Measurements from ENCODE around the gene MAEA.
"Not testable (repeated sequence)": the region's sequence is repeated elsewhere in the genome, so short reads cannot be mapped to it uniquely, and the experiment has no call there.

MAEA gene

DNA sequence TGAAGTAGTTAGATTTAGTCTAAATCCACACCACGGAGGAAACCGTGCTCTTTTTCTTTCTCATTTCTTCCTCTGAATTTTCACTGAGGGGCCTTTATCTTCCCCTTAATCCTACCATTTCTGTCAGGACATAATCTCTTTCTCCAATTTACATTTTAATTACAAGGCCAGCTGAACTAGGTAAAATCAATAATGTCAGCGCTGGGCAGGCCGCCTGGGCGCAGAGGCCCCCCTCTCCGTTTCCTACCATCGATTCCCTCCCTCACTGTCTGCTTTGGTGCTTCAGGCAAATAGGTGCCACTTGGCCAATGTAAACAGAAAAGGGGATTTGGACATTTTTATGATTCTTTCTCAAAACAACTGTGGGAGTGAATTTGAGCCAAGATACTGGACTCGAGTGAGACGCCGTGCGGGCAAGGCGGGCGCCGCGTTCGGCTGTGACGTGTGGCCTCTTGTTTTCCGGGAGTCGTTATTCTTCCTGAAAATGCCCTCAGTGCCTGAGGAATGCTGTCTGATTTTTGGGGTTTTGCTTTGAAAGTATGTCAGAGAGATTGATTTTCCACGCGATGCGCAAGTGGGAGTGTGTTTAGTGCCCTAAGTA is 79.9 kb downstream of the MAEA start:
- no peak for DNase-seq

DNA sequence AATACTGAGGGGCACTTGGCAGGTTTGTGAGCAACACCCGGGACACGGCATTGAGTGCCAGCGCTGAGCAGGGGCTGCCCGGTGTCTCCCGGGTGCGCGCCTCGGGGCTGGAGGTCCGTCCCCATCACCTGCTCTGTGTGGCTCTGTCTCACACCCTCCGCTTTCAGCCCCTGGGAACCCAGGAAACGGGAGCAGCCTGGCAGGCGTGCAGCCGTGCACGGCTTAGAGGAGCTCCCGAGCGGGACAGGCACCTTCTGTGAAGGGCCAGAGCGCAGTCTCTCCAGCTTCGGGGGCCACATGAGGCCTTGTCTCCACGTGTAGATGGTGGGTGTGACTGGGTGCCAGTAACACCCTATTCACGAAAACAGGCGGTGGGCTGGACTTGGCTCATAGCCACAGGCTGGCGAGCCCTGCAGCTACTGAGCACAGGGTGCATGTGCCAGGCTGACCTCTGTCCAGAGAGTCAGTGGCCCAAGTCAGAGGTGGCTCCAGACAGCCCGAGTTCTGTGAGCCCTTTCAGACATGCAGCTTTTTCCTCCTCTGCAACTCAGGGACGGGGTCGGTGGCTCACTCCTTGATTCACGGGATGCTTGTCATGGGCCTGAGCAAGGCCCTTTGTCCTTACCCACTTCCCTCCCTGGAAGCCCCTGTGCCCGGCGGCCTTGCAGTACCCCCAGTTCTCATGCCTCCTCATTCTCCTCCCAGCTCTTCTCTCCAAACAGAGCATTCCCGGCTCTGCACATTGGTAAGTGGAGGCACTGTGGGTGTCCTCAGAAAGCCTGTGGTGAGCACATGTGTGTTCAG is 80.8 kb downstream of the MAEA start:
- DNase-seq = no peak

DNA sequence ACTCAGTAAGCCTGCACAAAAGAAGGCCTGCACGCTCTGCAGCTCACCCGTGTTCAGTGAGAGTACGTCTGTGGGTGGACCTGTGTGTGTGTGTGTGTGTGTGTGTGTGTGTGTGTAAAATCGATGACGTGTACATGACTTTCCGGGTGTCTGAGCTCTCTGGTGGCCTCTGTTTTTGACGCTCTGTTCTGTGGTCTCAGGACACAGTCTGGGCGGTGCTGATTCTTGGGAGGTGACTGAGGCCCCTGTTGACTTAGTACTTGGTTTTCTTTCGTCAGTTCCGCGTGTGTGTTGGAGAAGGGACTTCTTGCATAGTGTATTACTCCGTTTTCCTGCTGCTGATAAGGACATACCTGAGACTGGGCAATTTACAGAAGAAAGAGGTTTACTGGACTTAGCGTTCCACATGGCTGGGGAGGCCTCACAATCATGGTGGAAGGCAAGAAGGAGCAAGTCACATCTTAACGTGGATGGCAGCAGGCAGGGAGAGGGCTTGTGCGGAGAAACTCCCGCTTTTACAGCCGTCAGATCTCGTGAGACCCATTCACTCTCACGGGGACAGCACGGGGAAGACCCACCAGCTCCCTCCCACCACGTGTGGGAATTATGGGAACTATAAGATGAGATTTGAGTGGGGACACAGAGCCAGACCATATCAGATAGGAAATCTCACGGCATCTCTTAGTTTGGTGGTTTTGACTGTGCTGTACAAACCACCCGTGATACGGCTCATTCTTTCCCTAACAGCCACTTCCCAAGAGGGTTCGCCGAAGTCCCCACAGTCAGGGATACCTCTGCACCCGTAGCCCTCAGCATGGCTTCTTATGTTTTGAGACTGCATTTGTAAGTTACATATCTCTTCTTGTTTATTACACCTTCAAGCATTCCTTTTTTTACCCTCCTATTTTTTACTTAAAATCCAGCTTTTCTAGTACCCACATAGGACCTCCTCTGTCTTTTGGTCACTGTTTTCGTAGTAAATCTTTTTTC is 81.8 kb downstream of the MAEA start:
- DNase-seq = no peak

DNA sequence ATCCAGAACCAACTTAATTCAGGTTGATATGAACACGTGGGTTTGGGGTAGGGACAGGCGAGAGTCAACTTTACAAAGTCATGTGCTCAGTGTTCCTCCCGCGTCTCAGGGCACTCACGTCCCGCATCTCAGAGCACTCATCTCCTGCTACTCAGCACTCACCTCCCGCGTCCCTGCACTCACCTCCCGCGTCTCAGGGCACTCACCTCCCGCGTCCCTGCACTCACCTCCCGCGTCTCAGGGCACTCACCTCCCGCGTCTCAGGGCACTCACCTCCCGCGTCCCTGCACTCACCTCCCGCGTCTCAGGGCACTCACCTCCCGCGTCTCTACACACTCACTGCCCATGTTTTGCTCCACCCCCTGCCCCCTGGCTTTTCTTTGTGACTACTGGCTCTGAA is 82.9 kb downstream of the MAEA start:
- DNase-seq = not testable (repeated sequence)

DNA sequence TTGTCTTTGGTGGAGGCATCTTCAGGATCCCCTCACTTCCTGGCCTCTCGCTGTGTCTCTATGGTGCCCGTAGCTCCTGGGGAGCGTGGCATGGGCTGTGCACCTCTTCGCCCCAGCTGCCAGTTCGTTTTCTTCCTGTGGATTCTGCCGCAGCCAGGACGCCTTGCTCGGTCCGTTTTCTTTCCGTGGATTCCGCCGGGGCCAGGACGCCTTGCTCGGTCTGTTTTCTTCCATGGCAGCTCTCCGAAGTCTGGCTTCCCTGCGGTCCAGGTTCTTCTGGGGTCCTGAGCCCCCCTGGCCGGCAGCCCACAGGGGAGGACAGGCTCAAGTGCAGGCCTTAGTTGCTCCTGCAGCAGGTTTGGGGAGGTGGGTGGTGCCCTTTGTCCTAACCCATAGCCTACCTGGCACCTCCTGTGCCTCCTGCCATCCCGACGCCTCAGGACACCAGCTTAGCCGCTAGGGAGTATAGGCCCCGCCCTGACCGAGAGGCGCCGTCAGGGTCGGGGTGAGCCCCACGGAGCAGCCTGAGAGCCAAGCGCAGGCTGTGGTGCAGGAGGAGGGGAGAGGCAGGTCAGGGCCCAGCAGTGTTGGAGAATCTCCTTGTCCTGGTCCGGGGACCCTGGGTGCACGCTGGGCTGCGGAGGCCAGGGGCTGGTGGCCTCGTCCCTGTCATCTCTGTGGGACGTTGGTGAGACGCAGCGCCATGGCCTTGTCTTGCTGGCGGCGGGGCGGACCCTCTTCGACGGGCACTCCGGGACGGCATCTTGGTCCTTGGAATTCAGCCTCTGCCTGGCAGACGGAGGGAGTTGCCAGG is 84.4 kb downstream of the MAEA start:
- no peak for DNase-seq

DNA sequence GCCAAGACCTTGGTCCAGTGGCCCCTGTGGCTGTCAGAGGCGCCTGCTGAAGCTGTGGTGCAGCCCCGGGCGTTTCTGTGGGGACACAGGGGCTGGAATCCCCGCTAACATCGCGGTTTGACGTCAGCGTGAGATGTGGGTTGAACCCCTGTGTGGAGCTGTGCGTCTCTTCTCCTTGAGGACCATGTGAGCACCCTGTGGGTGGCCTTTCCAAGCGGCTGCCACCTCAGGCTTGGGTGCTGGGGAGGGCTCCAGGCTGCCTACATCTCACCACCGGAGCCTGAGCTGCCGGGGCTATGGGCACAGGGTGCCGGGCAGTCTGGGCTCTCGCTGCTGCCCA is 85.0 kb downstream of the MAEA start:
- no peak for DNase-seq

DNA sequence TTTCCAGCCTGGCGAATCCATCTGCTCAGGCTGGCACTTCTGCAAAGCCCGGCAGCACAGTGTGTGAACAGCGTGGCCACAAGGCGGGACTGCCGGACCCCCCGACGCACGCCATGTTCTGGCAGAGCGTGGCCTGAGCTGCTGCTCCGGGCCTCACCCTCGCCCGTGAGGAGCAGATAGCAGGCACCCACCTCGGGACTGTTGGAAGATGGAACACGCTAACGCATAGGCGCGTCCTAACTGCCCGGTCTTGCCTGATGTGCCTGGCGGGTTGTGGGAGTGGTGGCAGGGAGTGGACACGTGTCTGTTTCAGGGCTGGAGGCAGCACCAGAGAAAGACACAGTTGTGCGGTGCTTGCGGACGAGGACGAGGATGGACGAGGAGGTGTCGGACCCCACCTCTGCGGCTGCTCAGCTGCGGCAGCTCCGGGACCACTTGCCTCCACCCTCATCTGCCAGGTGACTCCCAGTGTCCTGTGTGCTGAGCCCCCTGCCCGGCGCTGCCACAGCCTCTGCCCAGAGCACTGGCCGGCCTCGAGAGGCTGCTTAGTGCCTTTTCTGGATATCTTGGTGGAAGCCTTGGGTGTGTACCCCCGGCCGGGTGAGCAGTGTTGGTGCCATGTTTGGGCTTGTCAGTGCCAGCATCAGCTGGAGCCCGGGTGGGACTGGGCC is 85.5 kb downstream of the MAEA start:
- no peak for DNase-seq

DNA sequence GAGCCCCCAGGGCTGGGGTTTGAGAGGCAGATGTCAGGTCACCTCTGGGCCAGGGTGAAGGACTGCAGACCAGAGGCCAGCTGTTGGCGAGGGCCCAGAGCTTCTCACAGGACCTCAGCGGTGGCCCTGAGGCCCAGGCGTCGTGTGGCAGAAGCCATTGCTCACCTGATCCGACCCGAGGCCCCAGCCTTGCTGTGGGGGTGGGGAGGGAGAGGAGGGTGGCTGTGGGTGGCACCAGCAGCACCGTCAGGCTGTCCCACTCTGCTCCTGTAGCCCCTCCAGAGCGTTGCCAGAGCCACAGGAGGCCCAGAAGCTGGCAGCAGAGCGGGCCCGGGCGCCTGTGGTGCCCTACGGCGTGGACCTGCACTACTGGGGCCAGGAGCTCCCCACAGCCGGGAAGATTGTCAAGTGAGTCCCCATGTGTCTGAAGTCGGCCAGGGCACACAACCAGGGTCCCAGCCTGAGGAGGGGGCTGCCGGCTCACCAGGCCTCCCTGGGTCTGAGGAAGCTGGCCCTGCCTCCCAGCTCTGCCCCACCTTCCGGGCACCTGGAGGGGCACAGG is 86.2 kb downstream of the MAEA start:
- no peak for DNase-seq

DNA sequence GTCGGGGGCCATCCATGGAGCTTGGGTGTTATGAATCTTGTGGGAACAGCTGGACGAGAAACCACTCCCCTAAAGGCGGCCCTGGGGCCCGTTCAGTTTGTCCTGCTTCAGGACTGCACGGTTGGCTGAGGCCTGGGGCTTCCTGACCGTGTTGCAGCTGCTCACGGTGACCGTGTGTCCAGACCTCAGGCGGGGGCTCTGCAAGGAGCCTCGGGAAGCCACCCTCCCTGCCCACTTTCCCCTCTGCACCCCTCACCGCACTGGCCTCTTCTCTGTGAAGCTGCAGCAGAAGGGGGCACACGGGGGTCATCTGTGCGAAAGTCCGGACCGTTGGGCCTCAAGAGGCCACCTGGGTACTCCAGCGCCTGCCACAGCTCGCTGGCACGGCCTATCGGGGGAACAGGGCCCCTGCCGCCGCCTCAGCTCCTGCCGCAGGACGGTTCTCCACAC is 86.7 kb downstream of the MAEA start:
- DNase-seq = no peak

DNA sequence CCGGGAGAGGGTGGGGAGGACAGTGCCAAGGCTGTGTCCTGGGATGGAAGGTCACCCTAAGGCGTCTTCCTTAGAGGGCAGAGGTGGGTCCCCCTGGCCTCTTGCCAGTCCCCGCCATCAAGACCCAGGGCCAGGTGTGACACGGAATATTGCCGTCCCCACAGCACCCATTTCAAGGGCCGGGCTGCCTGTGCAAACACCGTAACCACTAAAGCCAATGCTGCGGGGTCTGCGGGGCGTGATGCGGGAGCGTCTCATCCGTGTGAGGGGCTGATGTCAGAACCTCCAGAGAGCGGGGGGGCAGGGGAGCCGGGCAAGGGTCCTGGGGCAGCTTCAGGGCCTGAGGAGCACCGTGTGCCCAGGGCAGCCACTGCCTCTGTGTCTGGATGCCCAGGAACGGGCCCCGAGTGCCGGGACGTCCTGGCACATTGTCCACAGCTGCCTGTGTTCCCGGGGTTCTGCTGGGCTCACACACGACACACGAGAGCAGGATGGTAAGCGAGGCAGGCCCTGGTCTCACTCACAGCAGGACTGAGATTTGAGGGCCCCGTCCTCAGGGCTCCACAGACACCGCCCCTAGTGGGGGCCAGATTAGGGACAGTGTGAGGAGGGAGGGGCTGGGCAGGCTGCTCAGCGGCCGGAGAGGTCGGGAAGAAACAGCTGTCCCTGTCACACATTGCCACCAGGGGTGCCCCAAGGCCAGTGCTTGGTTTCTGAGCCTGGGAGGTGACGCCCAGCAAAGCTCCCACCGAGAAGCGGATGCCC is 87.3 kb downstream of the MAEA start:
- DNase-seq = no peak

DNA sequence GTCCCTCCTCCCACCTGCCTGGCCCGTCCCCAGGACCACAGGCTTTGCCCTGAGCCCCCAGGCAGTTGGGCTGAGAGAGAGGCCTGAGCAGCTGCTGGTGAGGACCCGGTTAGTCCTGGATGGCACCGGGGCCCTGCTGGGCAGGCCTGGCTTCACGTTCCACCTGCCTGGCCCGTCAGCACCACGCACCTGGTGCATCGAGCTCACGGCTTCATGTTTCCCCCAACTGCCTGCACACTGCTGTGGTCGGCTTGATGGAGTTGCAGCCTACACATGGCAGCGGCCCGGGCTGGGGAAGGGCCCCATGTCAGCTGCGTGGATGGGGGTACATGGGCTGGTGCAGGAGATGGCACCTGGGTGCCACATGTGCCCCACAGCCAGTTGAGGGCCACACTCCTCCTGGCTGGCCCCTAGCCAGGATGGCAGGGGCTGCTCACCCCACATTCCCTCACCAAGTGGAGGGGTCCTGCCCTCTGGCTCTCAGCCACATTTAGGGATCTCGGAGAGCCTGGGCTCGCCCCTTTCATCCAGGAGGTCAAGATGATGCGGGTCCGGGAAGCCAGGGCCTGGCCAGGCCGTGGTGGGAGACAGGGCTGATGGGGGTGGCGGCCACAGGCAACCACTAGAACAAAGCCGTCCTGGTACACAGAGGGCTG is 88.0 kb downstream of the MAEA start:
- no peak for DNase-seq

DNA sequence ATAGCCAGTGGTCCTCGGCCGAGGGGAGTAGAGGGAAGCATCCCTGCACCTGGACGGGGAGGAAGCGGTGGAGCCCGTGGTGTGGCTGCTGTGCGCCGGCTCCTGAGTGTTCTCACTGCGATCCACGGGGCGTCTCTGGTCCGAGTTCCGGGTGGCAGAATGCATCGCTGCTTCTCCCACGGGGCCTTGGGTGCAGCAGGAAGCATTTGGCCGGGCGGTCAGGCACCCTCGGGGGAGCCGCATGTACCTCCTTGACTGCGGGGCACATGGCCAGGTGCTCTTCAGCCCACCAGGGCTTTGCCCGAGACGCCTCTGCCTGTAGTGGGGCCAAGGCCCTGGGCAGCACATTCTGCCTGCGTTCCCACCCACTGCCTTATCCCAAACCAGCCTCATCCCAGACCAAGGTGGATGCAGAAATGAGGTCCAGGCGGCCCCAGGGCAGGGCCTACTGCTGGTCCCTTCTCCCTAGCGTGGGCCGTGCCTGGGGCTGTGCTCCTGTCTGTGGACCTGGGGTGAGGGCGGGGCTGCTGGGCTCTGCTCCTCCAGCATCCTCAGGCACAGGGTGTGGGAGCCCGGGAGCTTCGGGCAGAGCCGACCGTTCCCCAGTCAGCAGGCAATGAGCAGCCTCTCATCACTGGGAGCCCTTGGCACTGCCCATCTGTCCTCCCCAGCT is 89.0 kb downstream of the MAEA start:
- DNase-seq = no peak

DNA sequence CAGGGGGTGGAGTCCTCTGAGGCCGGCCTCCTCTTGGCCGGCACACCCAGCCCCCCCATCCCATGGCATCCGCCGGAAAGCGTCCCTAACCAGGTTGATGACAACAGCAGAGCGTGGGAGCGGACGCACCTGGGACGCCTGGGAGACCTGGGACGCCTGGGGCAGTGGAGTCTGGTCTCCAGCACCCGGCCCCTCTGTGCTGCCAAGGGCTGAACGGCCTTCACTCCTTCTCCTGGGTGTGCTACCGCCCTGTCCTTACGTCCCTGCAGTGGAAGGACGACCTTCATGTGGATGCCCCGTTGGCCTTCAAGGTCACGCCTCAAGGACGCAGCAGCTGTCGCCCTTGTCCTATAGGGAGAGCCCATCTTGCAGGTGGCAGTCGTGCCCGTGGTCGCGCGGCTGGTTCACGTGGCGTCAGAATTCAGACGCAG is 89.7 kb downstream of the MAEA start:
- DNase-seq = no peak

DNA sequence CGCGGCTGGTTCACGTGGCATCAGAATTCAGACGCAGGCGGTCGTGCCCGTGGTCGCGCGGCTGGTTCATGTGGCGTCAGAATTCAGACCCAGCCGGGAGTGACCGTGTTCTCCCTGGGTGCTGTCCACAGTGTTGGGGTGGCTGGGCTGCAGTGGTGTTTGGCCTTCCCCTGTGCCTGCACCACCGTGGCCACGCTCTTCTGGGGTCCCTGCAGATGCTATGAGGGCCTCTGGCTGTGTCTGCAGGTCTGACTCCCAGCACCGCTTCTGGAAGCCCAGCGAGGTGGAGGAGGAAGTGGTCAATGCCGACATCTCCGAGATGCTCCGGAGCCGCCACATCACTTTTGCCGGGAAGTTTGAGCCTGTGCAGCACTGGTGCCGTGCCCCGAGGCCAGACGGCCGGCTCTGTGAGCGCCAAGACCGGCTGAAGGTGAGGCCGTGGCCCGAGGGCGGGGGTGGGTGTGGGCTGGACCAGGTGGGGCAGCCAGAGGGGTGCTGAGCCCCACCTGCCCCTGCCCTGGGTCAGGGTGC is 90.2 kb downstream of the MAEA start:
- DNase-seq = no peak

DNA sequence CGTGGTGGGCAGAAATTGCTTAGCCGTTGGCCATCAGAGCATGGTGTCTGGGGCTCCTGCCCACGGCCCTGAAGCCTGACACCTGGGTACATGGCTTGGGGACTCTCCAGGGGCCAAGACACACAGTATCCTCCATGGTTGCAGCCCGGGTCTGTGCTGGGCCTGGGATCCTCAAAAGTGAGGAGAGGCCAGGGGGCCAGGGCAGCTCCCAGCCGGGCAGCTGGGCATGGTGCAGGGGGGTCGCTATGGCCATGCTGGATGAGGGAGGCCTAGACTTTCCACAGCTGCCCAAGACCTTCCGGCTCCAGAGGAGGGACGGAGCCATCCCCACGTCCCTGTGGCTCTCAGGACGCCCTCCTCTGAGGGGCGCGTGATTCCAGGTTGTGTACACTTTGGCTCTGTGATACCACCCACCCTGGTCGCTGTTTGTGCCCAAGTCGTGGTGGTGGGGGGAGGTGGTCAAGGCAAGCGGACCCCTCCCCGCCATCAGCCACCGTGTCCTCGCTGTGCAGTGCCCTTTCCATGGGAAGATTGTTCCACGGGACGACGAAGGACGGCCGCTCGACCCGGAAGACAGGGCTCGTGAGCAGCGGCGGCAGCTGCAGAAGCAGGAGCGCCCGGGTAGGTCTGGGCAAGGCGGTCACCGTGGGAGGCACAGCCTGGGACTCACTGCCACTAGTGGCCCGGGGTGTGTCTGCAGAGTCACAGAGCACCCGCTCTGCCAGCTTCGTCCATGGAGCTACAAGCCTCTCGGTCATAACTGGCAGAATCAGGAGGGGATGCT is 90.9 kb downstream of the MAEA start:
- no peak for DNase-seq

DNA sequence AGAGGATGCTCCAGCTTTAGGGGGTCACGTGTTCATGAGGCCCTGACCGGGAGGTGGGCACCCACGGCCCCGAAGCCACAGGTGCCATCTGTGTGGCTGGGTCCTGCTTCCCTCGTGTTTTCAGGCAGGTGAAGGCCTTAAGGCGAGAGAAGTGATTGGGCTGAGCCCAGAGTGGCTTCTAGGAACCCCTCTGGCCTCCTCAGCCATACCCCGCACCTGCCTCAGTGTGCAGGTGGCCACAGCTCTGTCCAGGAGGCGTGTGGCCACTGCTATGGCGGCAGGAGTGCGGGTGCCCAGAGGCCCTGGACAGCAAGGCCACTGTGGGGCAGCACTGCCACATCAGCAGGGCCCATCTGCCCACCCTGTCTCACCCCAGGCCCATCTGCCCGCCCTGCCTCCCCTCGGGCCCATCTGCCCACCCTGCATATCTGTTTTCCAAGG is 91.5 kb downstream of the MAEA start:
- peak; percentile 47 to 73 for DNase-seq

DNA sequence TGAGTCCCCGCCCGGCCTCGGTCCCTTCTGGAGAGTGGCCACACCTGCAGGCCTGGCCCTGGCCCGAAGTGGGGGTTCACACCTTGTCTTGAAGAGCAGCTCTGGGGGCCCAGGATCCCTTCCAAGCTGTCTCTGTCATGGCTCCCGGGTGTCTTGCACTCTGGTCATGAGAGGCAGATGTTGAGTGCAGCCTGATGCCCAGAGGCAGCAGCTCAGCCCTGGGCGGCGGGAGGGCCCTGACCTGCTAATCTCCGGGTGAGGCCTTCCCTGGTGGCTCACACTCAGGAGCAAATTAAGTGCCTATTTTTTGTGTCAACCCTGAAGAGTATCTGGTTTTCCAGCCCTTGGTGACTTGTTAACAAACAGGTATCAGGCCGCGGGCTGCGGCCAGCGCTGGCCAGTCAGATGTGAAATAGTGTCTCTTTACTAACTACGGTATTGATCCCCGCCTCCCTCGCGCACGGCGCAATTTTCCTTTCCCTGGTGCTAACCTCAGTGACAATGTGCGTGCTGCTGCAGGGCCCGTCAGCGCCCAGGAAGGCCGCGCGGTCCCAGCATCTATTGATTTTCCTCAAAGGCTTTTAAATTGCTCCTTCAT is 92.4 kb downstream of the MAEA start:
- peak in 1 of 2 experiments; percentile 31 for DNase-seq
